T-helper 2 cell (primary cell): ENCODE data around the gene LSM3.

ENCODE experiments used
- DNase-seq, 5 experiments: peaks; one replicate each; pipeline versions ENCODE4 v3.0.0 to v3.0.0-alpha.2; 2012 to 2022

LSM3 gene

GRCh38 chr3:14201940-14202684 is 23.5 kb downstream of the LSM3 start:
- no peak for DNase-seq

GRCh38 chr3:14202874-14203520 is 24.4 kb downstream of the LSM3 start:
- DNase-seq = no peak

- peak in 3 of 5 experiments; percentile 5 to 61 (median 13) for DNase-seq
Observed at GRCh38 chr3:14203521-14204079, 25.0 kb downstream of the LSM3 start.

- no peak for DNase-seq
Observed at GRCh38 chr3:14204515-14205284, 26.1 kb downstream of the LSM3 start.

- DNase-seq = no peak
Observed at GRCh38 chr3:14206548-14207177, 28.0 kb downstream of the LSM3 start.

- DNase-seq = no peak
Observed at GRCh38 chr3:14208168-14208567, 29.6 kb downstream of the LSM3 start.

GRCh38 chr3:14208977-14209394 is 30.4 kb downstream of the LSM3 start:
- no peak for DNase-seq

GRCh38 chr3:14209581-14210289 is 31.1 kb downstream of the LSM3 start:
- no peak for DNase-seq

GRCh38 chr3:14210290-14210688 is 31.7 kb downstream of the LSM3 start:
- DNase-seq = no peak

GRCh38 chr3:14210843-14211594 is 32.4 kb downstream of the LSM3 start:
- no peak for DNase-seq

GRCh38 chr3:14211621-14212020 is 33.0 kb downstream of the LSM3 start:
- no peak for DNase-seq

GRCh38 chr3:14212032-14212431 is 33.4 kb downstream of the LSM3 start:
- DNase-seq = no peak

- DNase-seq = no peak
Observed at GRCh38 chr3:14213066-14213774, 34.6 kb downstream of the LSM3 start.

GRCh38 chr3:14214764-14215163 is 36.1 kb downstream of the LSM3 start:
- DNase-seq = no peak

- DNase-seq = peak; percentile 8 to 87 (median 21)
Observed at GRCh38 chr3:14216257-14217048, 37.8 kb downstream of the LSM3 start.

GRCh38 chr3:14218355-14218754 is 39.7 kb downstream of the LSM3 start:
- no peak for DNase-seq

- DNase-seq = no peak
Observed at GRCh38 chr3:14220933-14221332, 42.3 kb downstream of the LSM3 start.

- DNase-seq = no peak
Observed at GRCh38 chr3:14221902-14222301, 43.3 kb downstream of the LSM3 start.

GRCh38 chr3:14222457-14222856 is 43.8 kb downstream of the LSM3 start:
- no peak for DNase-seq
